Lung (tissue), 12 donors: ENCODE measurements around the gene LARP4. TPM values are rescaled to one million over a fixed set of nuclear protein-coding genes. Genes with fewer than 3 reads are reported as not detected.

ENCODE experiments used
- ATAC-seq: fragments of 200-7000 bp; cut with Tn5 transposase; one replicate; pipeline ENCODE4 v1.9.1; 2020; ENCODE audit warnings: moderate number of reproducible peaks; ENCODE audit not compliant: insufficient read depth, low FRiP score
- DNase-seq, 3 donors: peaks; one replicate each; pipeline ENCODE4 v3.0.0-alpha.2; 2013 to 2017
- H3K27ac ChIP-seq, 2 donors: one replicate each; pipeline ENCODE4 v1.5.1; 2013; ENCODE audit warnings: mild to moderate bottlenecking in 2 of 2, moderate library complexity in 2 of 2, control low read depth in 1 of 2, inconsistent platforms in 1 of 2, low read depth in 1 of 2, low read length in 1 of 2
- H3K27me3 ChIP-seq, 3 donors: one replicate each; pipeline ENCODE4 v1.5.1; 2013; ENCODE audit warnings: low read length in 2 of 3; ENCODE audit not compliant: control insufficient read depth in 3 of 3, insufficient read depth in 3 of 3
- H3K36me3 ChIP-seq, 4 donors: one replicate each; pipeline ENCODE4 v1.5.1; 2013; ENCODE audit warnings: low read length in 4 of 4, mild to moderate bottlenecking in 1 of 4, moderate library complexity in 1 of 4; ENCODE audit not compliant: control insufficient read depth in 4 of 4, insufficient read depth in 4 of 4
- H3K4me1 ChIP-seq, 5 donors: one replicate each; pipeline ENCODE4 v1.5.1; 2013; ENCODE audit warnings: low read length in 5 of 5, mild to moderate bottlenecking in 2 of 5, moderate library complexity in 1 of 5; ENCODE audit not compliant: control insufficient read depth in 5 of 5, insufficient read depth in 5 of 5
- H3K4me3 ChIP-seq: one replicate; pipeline ENCODE4 v1.5.1; 2013; ENCODE audit warnings: mild to moderate bottlenecking, control low read depth, moderate library complexity
- H3K9ac ChIP-seq, 2 donors: one replicate each; pipeline ENCODE4 v1.5.1; 2013; ENCODE audit warnings: low read length in 2 of 2, control low read depth in 1 of 2; ENCODE audit not compliant: insufficient read depth in 1 of 2
- H3K9me3 ChIP-seq, 4 donors: one replicate each; pipeline ENCODE4 v1.5.1; 2013; ENCODE audit warnings: low read length in 3 of 4, mild to moderate bottlenecking in 1 of 4, moderate library complexity in 1 of 4; ENCODE audit not compliant: control insufficient read depth in 4 of 4, insufficient read depth in 3 of 4
- CTCF ChIP-seq: IDR thresholded peaks from 2 replicates; pipeline ENCODE4 v1.5.1; 2012; ENCODE audit warnings: mild to moderate bottlenecking; ENCODE audit errors: control extremely low read depth, extremely low read depth
- WGBS, 2 donors: extraction: QIAGEN DNeasy Blood & Tissue Kit; methylation state at CpG; one replicate each; pipeline ENCODE4 v1.1.7; 2013; 5-methylcytosine and 5-hydroxymethylcytosine counted together
- polyA plus RNA-seq, 2 donors: library from polyadenylated mRNA; stranded (reverse); fragments of 200-250 nt; gene quantifications; one replicate each; pipeline ENCODE4 v1.2.1, GENCODE V29; 2013
- total RNA-seq, 2 donors: library from RNA; depleted of rRNA in 1 of 2; stranded (reverse); fragments of >200 nt in 1 of 2; gene quantifications; one replicate each; pipeline ENCODE4 v1.2.1, GENCODE V29; 2014 to 2021
- donor health status: control.
- donor health status: control.
- donor health status: Bipolar disorder and iron deficiency.
- donor health status: healthy.
- donor health status: DM: yes; HTN: yes; CAD: no.

Gene LARP4
- total and polyA plus RNA-seq, 4 donors: 10.9 to 69.4 (median 32.3) TPM

GRCh38 chr12:50507474-50507838 is 106.8 kb downstream of the LARP4 start:
- WGBS, 2 donors: 79 to 87% methylated on average over 11 of the region's 11 CpGs
- H3K27me3 ChIP-seq: no peaks in the 10 kb centered on the region
- H3K36me3 ChIP-seq: peaks cover 0 to 3% (median 0%) of the 10 kb centered on the region in 4 donors
- H3K4me1 ChIP-seq: peaks cover 5 to 27% (median 14%) of the 10 kb centered on the region in 5 donors
- TF ChIP-seq CTCF: no peak
- H3K9me3 ChIP-seq: no peaks in the 10 kb centered on the region
- no peak overlapping the region for H3K27ac ChIP-seq
- no peak overlapping the region for H3K9ac ChIP-seq
- ATAC-seq: no peak
- no peak overlapping the region for H3K4me3 ChIP-seq
- DNase-seq: no peak

GRCh38 chr12:50507930-50508329 is 107.2 kb downstream of the LARP4 start:
- Histone ChIP-seq H3K27me3 (no peaks in the 10 kb centered on the region), H3K4me3 (no peak overlapping the region), H3K9ac (no peak overlapping the region), H3K4me1 (peaks cover 6 to 27% (median 14%) of the 10 kb centered on the region in 5 donors), H3K36me3 (peaks cover 0 to 3% (median 0%) of the 10 kb centered on the region in 4 donors), H3K27ac (no peak overlapping the region), H3K9me3 (no peaks in the 10 kb centered on the region)
- ATAC-seq (no peak), DNase-seq (no peak)
- TF ChIP-seq CTCF: no peak
- 57 to 66% methylated on average over 2 of the region's 2 CpGs for WGBS, 2 donors

GRCh38 chr12:50508414-50508813 is 107.7 kb downstream of the LARP4 start:
- no peaks in the 10 kb centered on the region for H3K9me3 ChIP-seq
- ATAC-seq (no peak), DNase-seq (no peak)
- peaks cover 0 to 3% (median 0%) of the 10 kb centered on the region in 4 donors for H3K36me3 ChIP-seq
- no peak overlapping the region for H3K27ac ChIP-seq
- no peak overlapping the region for H3K9ac ChIP-seq
- no peak overlapping the region for H3K4me3 ChIP-seq
- no peak for TF ChIP-seq CTCF
- peaks cover 6 to 27% (median 14%) of the 10 kb centered on the region in 5 donors for H3K4me1 ChIP-seq
- WGBS, 2 donors: 53 to 67% methylated on average over 6 of the region's 6 CpGs
- H3K27me3 ChIP-seq: no peaks in the 10 kb centered on the region
